HepG2 (cell line): Measurements from ENCODE around the gene NRDC. TPM values are rescaled to one million over a fixed set of nuclear protein-coding genes. Genes with fewer than 3 reads are reported as not detected.

ENCODE experiments used
- ATAC-seq: fragments of 200-7000 bp; cut with Tn5 transposase; 3 replicates; pipeline ENCODE4 v1.9.1; 2020; ENCODE audit warnings: mild to moderate bottlenecking, moderate library complexity
- BruUV-seq: library from RNA; stranded (reverse); fragments of 400-500 nt; replicated peaks from 2 replicates; lab custom pipeline; 2021; lab: Mats Ljungman, UMichigan
- CTCF ChIA-PET: fragments of 300-600 bp; formaldehyde crosslinking; extraction: SDS; loops from one replicate; lab custom pipeline; 2021; ENCODE audit warnings: low total read pairs, inconsistent platforms, low intra/inter-chr PET ratio; lab: Yijun Ruan, JAX
- POLR2A ChIA-PET: fragments of 350-600 bp; sonication (Branson Sonifier 250); formaldehyde crosslinking; loops from one replicate; lab custom pipeline; 2020; ENCODE audit warnings: antibody characterized with exemption, inconsistent platforms; lab: Yijun Ruan, JAX
- DNase-seq: peaks from one replicate; pipeline ENCODE4 v3.0.0-alpha.2; 2015; ENCODE audit warnings: low spot score
- FAIRE-seq: peaks from 3 replicates; lab custom pipeline; 2011; peaks lifted over from hg19 to GRCh38; lab: Jason Lieb, UNC
- H2AFZ ChIP-seq: one replicate; pipeline ENCODE4 v1.6.1; 2011; ENCODE audit warnings: low read length, inconsistent platforms
- H3K27ac ChIP-seq: fragments of 300-600 bp; 3 replicates; pipeline ENCODE4 v1.8.0; 2011; ENCODE audit warnings: mixed run types, mild to moderate bottlenecking, mixed read lengths, low read length, inconsistent platforms; ENCODE audit not compliant: insufficient read depth; ENCODE audit errors: extremely low read length
- H3K27me3 ChIP-seq, 2 experiments: fragments of 200-600 bp in 1 of 2; 2 replicates in 1 of 2; 3 replicates in 1 of 2; pipeline versions ENCODE4 v1.6.0 to v1.8.0; 2011; ENCODE audit warnings: low read length in 2 of 2, mild to moderate bottlenecking in 2 of 2, moderate library complexity in 2 of 2, inconsistent platforms in 1 of 2; ENCODE audit not compliant: insufficient read depth in 2 of 2, control insufficient read depth in 1 of 2
- H3K36me3 ChIP-seq, 2 experiments: fragments of 200-600 bp in 1 of 2; replicated peaks in 1 of 2; 2 replicates in 1 of 2; 3 replicates in 1 of 2; pipeline versions ENCODE4 v1.5.1 to v1.8.0; 2011; ENCODE audit warnings: low read length in 2 of 2, inconsistent platforms in 1 of 2; ENCODE audit not compliant: insufficient read depth in 2 of 2, control insufficient read depth in 1 of 2
- H3K4me1 ChIP-seq: 2 replicates; pipeline ENCODE4 v1.5.1; 2012; ENCODE audit warnings: low read length, inconsistent platforms; ENCODE audit not compliant: insufficient read depth
- H3K4me2 ChIP-seq: 2 replicates; pipeline ENCODE4 v1.6.0; 2011; ENCODE audit warnings: low read depth, low read length, inconsistent platforms
- H3K4me3 ChIP-seq, 3 experiments: fragments of 200-600 bp in 1 of 3; sonication (generic), shearing (Covaris generic) in 1 of 3; replicated peaks in 1 of 3; 2 replicates each; pipeline ENCODE4 v1.5.1; 2011 to 2016; ENCODE audit warnings: low read length in 3 of 3, inconsistent platforms in 2 of 3, low read depth in 2 of 3, mild to moderate bottlenecking in 2 of 3, control low read depth in 1 of 3, mixed read lengths in 1 of 3; ENCODE audit not compliant: insufficient read depth in 1 of 3
- H3K79me2 ChIP-seq: one replicate; pipeline ENCODE4 v1.6.1; 2011; ENCODE audit warnings: low read length, inconsistent platforms; ENCODE audit not compliant: insufficient read depth
- H3K9ac ChIP-seq: 2 replicates; pipeline ENCODE4 v1.6.0; 2011; ENCODE audit warnings: mild to moderate bottlenecking, low read depth, low read length, inconsistent platforms; ENCODE audit not compliant: insufficient read depth
- H3K9me3 ChIP-seq: 2 replicates; pipeline ENCODE4 v1.5.1; 2012; ENCODE audit warnings: mild to moderate bottlenecking, low read length
- H4K20me1 ChIP-seq: 2 replicates; pipeline ENCODE4 v1.6.0; 2011; ENCODE audit warnings: inconsistent platforms, mild to moderate bottlenecking, low read length, moderate library complexity; ENCODE audit not compliant: insufficient read depth
- GATAD2A ChIP-seq: IDR thresholded peaks from 2 replicates; pipeline ENCODE4 v1.6.1; 2016
- PITX1 ChIP-seq: sonication (generic); formaldehyde crosslinking; IDR thresholded peaks from 2 replicates; pipeline ENCODE4 v1.5.1; 2020; ENCODE audit warnings: mild to moderate bottlenecking, missing genetic modification reagents
- POLR2AphosphoS2 ChIP-seq: IDR thresholded peaks from 2 replicates; pipeline ENCODE4 v1.6.1; 2011; ENCODE audit warnings: low read depth, low read length, improper control_type of control experiment
- RCOR2 ChIP-seq: IDR thresholded peaks from 2 replicates; pipeline ENCODE4 v1.6.1; 2016; ENCODE audit warnings: missing biosample characterization, missing genetic modification reagents
- ZNF468 ChIP-seq: sonication (generic); formaldehyde crosslinking; IDR thresholded peaks from 2 replicates; pipeline ENCODE4 v1.8.0; 2022; ENCODE audit warnings: mild to moderate bottlenecking, moderate library complexity, missing genetic modification reagents
- ZNF574 ChIP-seq: sonication (generic); formaldehyde crosslinking; IDR thresholded peaks from 2 replicates; pipeline ENCODE4 v1.4.0; 2020; ENCODE audit warnings: missing genetic modification reagents
- ZNF597 ChIP-seq: sonication (generic); formaldehyde crosslinking; IDR thresholded peaks from 2 replicates; pipeline ENCODE4 v1.5.0; 2020; ENCODE audit warnings: missing genetic modification reagents
- ZSCAN29 ChIP-seq: sonication (generic); formaldehyde crosslinking; conservative IDR thresholded peaks from 2 replicates; pipeline ENCODE4 v1.4.0; 2020; ENCODE audit warnings: mild to moderate bottlenecking, missing genetic modification reagents
- WGBS: methylation state at CpG from one replicate; pipeline ENCODE4 v1.1.6; 2017; ENCODE audit warnings: low lambda C conversion rate; 5-methylcytosine and 5-hydroxymethylcytosine counted together
- in situ Hi-C: cut with HindIII; loops from 2 replicates; pipeline ENCODE4 v1.10.0; 2017; ENCODE audit warnings: low pct_unique_long_range_greater_than_20kb; ENCODE audit not compliant: extremely low pct_ligation_motif_present
- intact Hi-C: fragments of 100-400 bp; cut with micrococcal nuclease; formaldehyde crosslinking; loops from one replicate; pipeline ENCODE4 v1.10.0; 2022; ENCODE audit not compliant: unreplicated experiment
- polyA plus RNA-seq, 8 experiments: library from polyadenylated mRNA; depleted of rRNA in 3 of 8; stranded (reverse) in 7 of 8; unstranded in 1 of 8; fragments of >200 nt; fragmentation: Illumina TruSeq in 4 of 8; extraction: Trizol in 4 of 8; gene quantifications; 2 replicates each; pipeline versions ENCODE4 v1.2.1 to v1.2.3, GENCODE V29; 2011 to 2016; ENCODE audit warnings: low read depth in 4 of 8, missing spikeins in 1 of 8, mixed read lengths in 1 of 8; ENCODE audit not compliant: insufficient read depth in 1 of 8
- total RNA-seq, 5 experiments: library from RNA; depleted of rRNA; stranded (reverse); fragments of >200 nt; fragmentation: Illumina TruSeq; extraction: Trizol; gene quantifications; 2 replicates each; pipeline ENCODE4 v1.2.3, GENCODE V29; 2016; ENCODE audit warnings: low read depth in 1 of 5

NRDC gene
- total and polyA plus RNA-seq, 2 of the 13 experiments (the other 11 are each of a cell fraction or from before 2014, with no cell fraction given) = 57.6 to 64.9 TPM

GRCh38 chr1:51912881-51913280, 34.4 kb upstream of the NRDC start (continued):
- TF ChIP-seq ZNF597 (CRISPR knock-in tag) (no peak), GATAD2A (CRISPR knock-in tag) (no peak), POLR2AphosphoS2 (no peak), PITX1 (CRISPR knock-in tag) (no peak), ZSCAN29 (CRISPR knock-in tag) (no peak), RCOR2 (no peak), ZNF468 (CRISPR knock-in tag) (no peak)

GRCh38 chr1:51910221-51911000, 31.9 kb upstream of the NRDC start:
- no peaks in the 10 kb centered on the region for H3K4me1 ChIP-seq
- peaks cover 0 to 18% of the 10 kb centered on the region in 2 experiments; a peak in 2 of 5 replicates for H3K27me3 ChIP-seq
- DNase-seq (no peak), ATAC-seq (no peak), FAIRE-seq (no peak)
- no peaks in the 10 kb centered on the region for H3K79me2 ChIP-seq
- TF ChIP-seq ZNF574 (CRISPR knock-in tag) = no peak
- BruUV-seq = no TSS peak
- no peak overlapping the region for H2AFZ ChIP-seq
- no peak overlapping the region for H3K4me3 ChIP-seq
- in situ Hi-C loops (no loop called here), intact Hi-C loops (no loop called here)
- no peaks in the 10 kb centered on the region for H3K36me3 ChIP-seq
- no peak overlapping the region for H3K9ac ChIP-seq
- no peaks in the 10 kb centered on the region for H4K20me1 ChIP-seq
- WGBS = 23% methylated on average over 4 of the region's 4 CpGs
- POLR2A ChIA-PET = no interaction called here
- H3K4me2 ChIP-seq = no peak overlapping the region
- no peak overlapping the region for H3K27ac ChIP-seq
- no peaks in the 10 kb centered on the region for H3K9me3 ChIP-seq
- CTCF ChIA-PET = no interaction called here
